Tongue (tissue), 2 donors: ENCODE results near the gene DNAI1. TPM values are rescaled to one million over a fixed set of nuclear protein-coding genes. Genes with fewer than 3 reads are reported as not detected.
"Not testable (repeated sequence)": the region's sequence is repeated elsewhere in the genome, so short reads cannot be mapped to it uniquely, and the experiment has no call there.

Experiments
- DNase-seq: peaks from one replicate; pipeline ENCODE4 v3.0.0-alpha.2; 2015
- total RNA-seq: library from RNA; depleted of rRNA; stranded (reverse); fragments of >200 nt; gene quantifications from one replicate; pipeline ENCODE4 v1.2.3, GENCODE V29; 2014

The DNAI1 gene
- not detected for total RNA-seq

- DNase-seq = peak; percentile 99
Measured at GRCh38 chr9:34458013-34458958, at the start of gene DNAI1, which contains the start of gene FAM219A. DNAI1 (plus strand) TSS chr9:34458805; CDS start chr9:34459006, 201 bp downstream. FAM219A (minus strand) TSS chr9:34458570; CDS start chr9:34458263, 307 bp downstream.

- DNase-seq = no peak
Measured at GRCh38 chr9:34409154-34409553, 49.5 kb upstream of the DNAI1 start.

GRCh38 chr9:34412336-34412735, 46.3 kb upstream of the DNAI1 start:
- no peak for DNase-seq

GRCh38 chr9:34413231-34413852, 45.3 kb upstream of the DNAI1 start:
- peak; percentile 88 for DNase-seq

GRCh38 chr9:34417734-34418133, 40.9 kb upstream of the DNAI1 start:
- DNase-seq = no peak

- DNase-seq = no peak
Measured at GRCh38 chr9:34419716-34420504, 38.7 kb upstream of the DNAI1 start.

GRCh38 chr9:34426347-34427074, 32.1 kb upstream of the DNAI1 start:
- no peak for DNase-seq

- no peak for DNase-seq
Measured at GRCh38 chr9:34428325-34428958, 30.2 kb upstream of the DNAI1 start.

- peak; percentile 89 for DNase-seq
Measured at GRCh38 chr9:34430843-34431437, 27.7 kb upstream of the DNAI1 start.

GRCh38 chr9:34431667-34432066, 26.9 kb upstream of the DNAI1 start:
- DNase-seq = no peak

- peak; percentile 83 for DNase-seq
Measured at GRCh38 chr9:34437006-34437925, 21.3 kb upstream of the DNAI1 start.

- not testable (repeated sequence) for DNase-seq
Measured at GRCh38 chr9:34437926-34438307, 20.7 kb upstream of the DNAI1 start.

GRCh38 chr9:34438465-34438864, 20.1 kb upstream of the DNAI1 start:
- DNase-seq = not testable (repeated sequence)

GRCh38 chr9:34440017-34440416, 18.6 kb upstream of the DNAI1 start:
- DNase-seq = no peak

GRCh38 chr9:34442770-34443169, 15.8 kb upstream of the DNAI1 start:
- DNase-seq = no peak

GRCh38 chr9:34443533-34443932, 15.1 kb upstream of the DNAI1 start:
- no peak for DNase-seq

GRCh38 chr9:34443976-34444375, 14.6 kb upstream of the DNAI1 start:
- DNase-seq = no peak

- no peak for DNase-seq
Measured at GRCh38 chr9:34446468-34446891, 12.1 kb upstream of the DNAI1 start.

- DNase-seq = no peak
Measured at GRCh38 chr9:34446951-34447350, 11.7 kb upstream of the DNAI1 start.

GRCh38 chr9:34450644-34451043, 8.0 kb upstream of the DNAI1 start:
- DNase-seq = no peak
